PC-3 (cell line): ENCODE measurements around the gene TIGD6.

ENCODE experiments used
- CTCF ChIP-seq: fragments of 300-600 bp; sonication (generic); conservative IDR thresholded peaks from 2 replicates; pipeline ENCODE4 v1.5.1; 2017; ENCODE audit warnings: antibody characterized with exemption, low read depth, mild to moderate bottlenecking, low read length
- EZH2 ChIP-seq: fragments of 300-600 bp; sonication (generic); IDR thresholded peaks from one replicate; pipeline ENCODE4 v1.6.1; 2017; ENCODE audit warnings: antibody characterized with exemption, mild to moderate bottlenecking, low read length; ENCODE audit not compliant: unreplicated experiment
- EZH2phosphoT487 ChIP-seq: fragments of 300-600 bp; sonication (generic); IDR thresholded peaks from 2 replicates; pipeline ENCODE4 v1.6.1; 2018; ENCODE audit warnings: mild to moderate bottlenecking, antibody characterized with exemption, low read length, borderline replicate concordance

DNA sequence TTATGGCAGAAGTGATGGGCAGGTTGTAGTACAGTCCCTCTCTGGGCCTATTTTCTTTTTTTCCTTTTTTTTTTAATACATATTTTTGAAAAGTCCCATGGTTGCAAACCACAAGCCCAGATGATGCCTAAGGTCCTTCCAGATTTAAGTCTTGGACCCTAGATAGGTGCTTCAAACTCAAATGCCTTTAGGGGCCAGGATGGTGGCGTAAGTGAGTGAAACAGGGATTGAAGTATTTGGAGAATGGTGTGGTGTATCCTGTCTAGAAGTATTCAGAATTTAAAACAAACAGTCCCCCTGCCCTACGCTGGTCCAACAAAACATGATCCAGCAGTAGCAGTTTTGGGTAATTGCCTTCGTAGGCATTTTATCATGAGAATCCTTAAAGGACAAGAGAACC is 2.2 kb downstream of the TIGD6 start:
- no peak for TF ChIP-seq CTCF
- no peak for TF ChIP-seq EZH2
- no peak for TF ChIP-seq EZH2phosphoT487
